Muscle of arm (tissue), 12 donors: ENCODE results near the gene SRD5A3. TPM values are rescaled to one million over a fixed set of nuclear protein-coding genes. Genes with fewer than 3 reads are reported as not detected.
"Not testable (repeated sequence)": the region's sequence is repeated elsewhere in the genome, so short reads cannot be mapped to it uniquely, and the experiment has no call there.

Experiments
- DNase-seq: peaks from one replicate; pipeline ENCODE4 v3.0.0-alpha.2; 2013
- polyA plus RNA-seq, 12 donors: library from polyadenylated mRNA; unstranded; fragments of 120-200 nt; gene quantifications; one replicate each; pipeline ENCODE4 v1.2.1, GENCODE V29; 2013; ENCODE audit not compliant: insufficient read length in 12 of 12

SRD5A3 gene
- polyA plus RNA-seq, 12 donors, result 10.1 to 25.2 (median 15.1) TPM; not detected in 1

- no peak for DNase-seq
Observed at GRCh38 chr4:55338486-55338885, 7.6 kb upstream of the SRD5A3 start.

GRCh38 chr4:55340266-55340665 is 5.8 kb upstream of the SRD5A3 start:
- no peak for DNase-seq

GRCh38 chr4:55343887-55344286 is 2.2 kb upstream of the SRD5A3 start:
- DNase-seq, result peak; percentile 26

GRCh38 chr4:55345054-55345453 is 988 bp upstream of the SRD5A3 start:
- no peak for DNase-seq

GRCh38 chr4:55346851-55347255 is 811 bp downstream of the SRD5A3 start:
- DNase-seq, result no peak

GRCh38 chr4:55347610-55348228 is 1.7 kb downstream of the SRD5A3 start:
- no peak for DNase-seq

GRCh38 chr4:55348466-55348865 is 2.4 kb downstream of the SRD5A3 start:
- DNase-seq, result no peak

GRCh38 chr4:55350870-55351269 is 4.8 kb downstream of the SRD5A3 start:
- not testable (repeated sequence) for DNase-seq

GRCh38 chr4:55351824-55352223 is 5.8 kb downstream of the SRD5A3 start:
- no peak for DNase-seq

- no peak for DNase-seq
Observed at GRCh38 chr4:55352726-55353125, 6.7 kb downstream of the SRD5A3 start.

- DNase-seq, result not testable (repeated sequence)
Observed at GRCh38 chr4:55353228-55353747, 7.2 kb downstream of the SRD5A3 start.

- DNase-seq, result no peak
Observed at GRCh38 chr4:55354648-55355047, 8.6 kb downstream of the SRD5A3 start.

GRCh38 chr4:55355555-55355954 is 9.5 kb downstream of the SRD5A3 start:
- DNase-seq, result no peak

- DNase-seq, result no peak
Observed at GRCh38 chr4:55356991-55357461, 11.0 kb downstream of the SRD5A3 start.

GRCh38 chr4:55358246-55358645 is 12.2 kb downstream of the SRD5A3 start:
- DNase-seq, result no peak

- DNase-seq, result no peak
Observed at GRCh38 chr4:55358668-55359067, 12.6 kb downstream of the SRD5A3 start.

GRCh38 chr4:55359397-55359916 is 13.4 kb downstream of the SRD5A3 start:
- DNase-seq, result no peak

GRCh38 chr4:55362938-55363337 is 16.9 kb downstream of the SRD5A3 start:
- not testable (repeated sequence) for DNase-seq

GRCh38 chr4:55363691-55364351 is 17.8 kb downstream of the SRD5A3 start:
- DNase-seq, result no peak

- no peak for DNase-seq
Observed at GRCh38 chr4:55364691-55365344, 18.8 kb downstream of the SRD5A3 start.

GRCh38 chr4:55365345-55365728 is 19.3 kb downstream of the SRD5A3 start:
- no peak for DNase-seq

GRCh38 chr4:55366621-55367020 is 20.6 kb downstream of the SRD5A3 start:
- DNase-seq, result no peak
